Cardiac fibroblast (primary cell): ENCODE data around the gene ANKMY2.

ENCODE experiments used
- DNase-seq, 2 donors: peaks; one replicate each; pipeline versions ENCODE4 v3.0.0 to v3.0.0-alpha.2; 2010; ENCODE audit warnings: low read depth in 2 of 2
- H3K4me3 ChIP-seq, 2 donors: replicated peaks in 1 of 2; 1 replicate in 1 of 2; 2 replicates in 1 of 2; pipeline ENCODE4 v1.5.1; 2011; ENCODE audit warnings: low read depth in 2 of 2, low read length in 2 of 2, mild to moderate bottlenecking in 2 of 2, moderate library complexity in 1 of 2
- CTCF ChIP-seq: IDR thresholded peaks from one replicate; pipeline ENCODE4 v1.5.1; 2011; ENCODE audit warnings: low read depth, mild to moderate bottlenecking, low read length, inconsistent platforms

The ANKMY2 gene

DNA sequence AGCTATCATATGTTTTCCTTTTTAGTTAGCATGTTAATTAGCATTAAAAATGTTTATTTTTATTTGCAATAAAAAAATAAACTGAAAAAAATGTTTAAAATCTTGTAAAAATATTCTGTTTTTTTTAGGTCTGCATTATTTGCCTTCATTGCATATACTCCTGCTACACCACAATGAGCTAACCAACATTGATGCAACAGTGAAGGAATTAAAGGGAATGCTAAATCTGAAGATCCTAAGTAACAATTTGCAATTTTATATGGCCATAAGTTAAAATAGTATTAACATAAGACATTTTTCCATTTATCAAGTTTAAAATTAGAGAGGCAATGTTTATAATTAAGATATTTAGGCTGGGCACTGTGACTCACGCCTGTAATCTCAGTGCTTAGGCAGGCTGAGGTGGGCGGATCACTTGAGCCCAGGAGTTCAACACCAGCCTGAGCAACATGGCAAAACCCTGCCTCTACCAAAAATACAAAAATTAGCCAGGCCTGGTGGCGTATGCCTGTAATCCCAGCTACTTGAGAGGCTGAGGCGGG is 86.7 kb downstream of the ANKMY2 start:
- no peak for TF ChIP-seq CTCF
- DNase-seq: no peak
- H3K4me3 ChIP-seq: no peak overlapping the region

DNA sequence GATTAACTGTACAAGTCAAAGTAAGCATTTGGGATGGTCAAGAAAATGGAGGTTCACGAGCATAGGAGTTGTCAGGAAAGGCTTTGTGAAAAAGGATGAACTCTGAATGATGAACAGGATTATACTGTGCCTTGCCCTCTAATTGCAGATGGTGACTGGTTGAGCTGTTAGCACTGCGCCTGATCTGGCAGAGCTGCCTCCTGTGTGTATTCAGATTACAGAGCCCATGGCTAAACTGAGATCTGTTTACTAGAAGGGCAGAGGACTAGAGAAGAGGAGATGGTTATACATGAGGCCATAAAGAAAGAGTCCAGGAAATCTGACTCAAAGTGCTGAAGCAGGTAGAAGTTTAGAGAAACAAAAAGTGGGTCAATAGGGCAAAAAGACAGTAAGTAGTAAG is 89.2 kb downstream of the ANKMY2 start:
- DNase-seq: no peak
- no peak for TF ChIP-seq CTCF
- no peak overlapping the region for H3K4me3 ChIP-seq

DNA sequence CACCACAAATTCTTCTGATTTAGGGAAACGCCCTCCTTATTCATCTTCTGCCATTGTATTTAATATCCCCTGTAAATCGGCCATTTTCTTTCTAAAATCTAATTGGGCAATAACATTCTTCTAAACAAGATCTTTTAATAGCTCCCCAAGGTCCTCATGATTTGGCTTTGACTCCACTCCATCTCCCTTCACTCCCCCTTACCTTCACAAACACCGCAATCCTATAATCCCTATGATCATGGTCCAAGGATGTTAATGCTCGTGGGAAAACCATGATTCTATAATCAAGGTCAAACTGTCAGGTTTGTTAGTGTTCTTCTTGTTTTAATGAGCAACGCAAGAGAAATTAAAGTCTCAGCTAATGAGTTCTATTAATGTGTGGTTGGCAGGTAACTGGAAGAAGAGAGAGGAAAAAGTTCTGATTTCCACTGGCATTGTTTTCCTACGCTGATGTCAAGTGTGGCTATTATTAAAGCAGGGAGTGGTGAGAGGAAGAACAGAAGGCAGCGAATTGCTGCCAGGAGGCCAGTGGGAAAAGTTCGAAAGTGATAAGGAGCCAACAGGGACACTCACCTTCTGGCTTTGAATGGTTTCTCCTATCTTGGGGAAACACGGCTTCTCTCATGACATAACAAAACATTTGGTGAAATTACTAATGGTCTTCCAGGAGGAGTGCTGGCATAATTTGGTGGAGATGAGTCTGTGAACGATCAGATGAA is 90.9 kb downstream of the ANKMY2 start:
- no peak for TF ChIP-seq CTCF
- H3K4me3 ChIP-seq: no peak overlapping the region
- DNase-seq: no peak

- TF ChIP-seq CTCF: no peak
- H3K4me3 ChIP-seq: no peak overlapping the region
- no peak for DNase-seq
Observed at GRCh38 chr7:16550671-16551070, 94.9 kb downstream of the ANKMY2 start.
